Peyer's patch (tissue), 4 donors: Measurements from ENCODE around the gene TMEM259.

ENCODE experiments used
- POLR2A ChIP-seq, 2 donors: fragments of 450-650 bp; IDR thresholded peaks; one replicate each; pipeline ENCODE4 v1.5.1; 2017; ENCODE audit warnings: antibody characterized with exemption in 2 of 2, mild to moderate bottlenecking in 2 of 2, moderate library complexity in 2 of 2
- TF ChIP-seq, protein P1 (sequence below), 6 experiments: fragments of 450-650 bp in 4 of 6; fragments of 200-600 bp in 2 of 6; sonication (generic) in 1 of 6; IDR thresholded peaks; one replicate each; pipeline ENCODE4 v1.5.1; 2017 to 2019; ENCODE audit warnings: antibody characterized with exemption in 6 of 6, mild to moderate bottlenecking in 3 of 6, moderate library complexity in 1 of 6

DNA sequence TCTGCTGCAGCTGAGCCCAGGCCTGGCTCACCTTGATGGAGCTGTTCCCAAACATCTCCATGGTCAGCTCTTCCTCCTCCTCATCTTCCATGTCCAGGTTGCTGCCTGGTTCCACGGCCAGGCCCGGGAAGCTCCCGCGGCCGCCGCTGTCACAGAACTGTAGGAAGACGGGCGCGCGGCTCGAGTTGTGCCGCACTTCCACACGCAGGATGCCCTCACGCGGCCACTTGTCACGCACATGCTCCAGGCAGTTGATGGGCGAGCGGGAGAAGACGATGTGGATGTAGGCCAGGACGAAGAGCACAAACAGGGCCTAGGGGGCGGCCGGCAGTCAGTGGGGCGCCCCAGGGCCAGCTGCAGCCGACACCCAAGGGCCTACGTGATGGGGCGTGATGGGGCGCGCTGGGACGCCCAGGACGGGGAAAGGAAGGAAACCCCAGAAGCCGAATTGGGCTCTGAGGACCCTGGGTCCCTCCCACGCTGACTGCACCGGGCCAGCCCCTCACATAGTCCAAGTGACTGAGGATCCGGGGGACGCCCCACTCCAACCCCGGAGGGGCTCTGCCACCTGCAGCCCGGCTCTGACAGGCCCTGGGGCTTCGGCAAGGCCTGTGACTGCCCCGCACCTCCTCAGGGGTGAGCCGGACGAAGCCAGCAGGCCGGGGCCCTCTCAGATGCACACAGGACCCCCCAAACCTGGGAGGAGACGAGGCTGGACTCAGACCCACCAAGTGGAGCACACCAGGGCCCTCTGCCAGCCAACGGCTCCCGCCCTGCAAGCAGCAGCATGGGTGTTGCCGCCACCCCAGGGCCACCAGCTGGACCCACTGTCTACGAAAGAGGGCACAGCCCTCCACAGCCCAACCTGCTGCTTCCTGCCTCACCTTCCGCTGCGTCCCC lies 6.5 kb downstream of the TMEM259 start:
- TF ChIP-seq, protein P1, sequence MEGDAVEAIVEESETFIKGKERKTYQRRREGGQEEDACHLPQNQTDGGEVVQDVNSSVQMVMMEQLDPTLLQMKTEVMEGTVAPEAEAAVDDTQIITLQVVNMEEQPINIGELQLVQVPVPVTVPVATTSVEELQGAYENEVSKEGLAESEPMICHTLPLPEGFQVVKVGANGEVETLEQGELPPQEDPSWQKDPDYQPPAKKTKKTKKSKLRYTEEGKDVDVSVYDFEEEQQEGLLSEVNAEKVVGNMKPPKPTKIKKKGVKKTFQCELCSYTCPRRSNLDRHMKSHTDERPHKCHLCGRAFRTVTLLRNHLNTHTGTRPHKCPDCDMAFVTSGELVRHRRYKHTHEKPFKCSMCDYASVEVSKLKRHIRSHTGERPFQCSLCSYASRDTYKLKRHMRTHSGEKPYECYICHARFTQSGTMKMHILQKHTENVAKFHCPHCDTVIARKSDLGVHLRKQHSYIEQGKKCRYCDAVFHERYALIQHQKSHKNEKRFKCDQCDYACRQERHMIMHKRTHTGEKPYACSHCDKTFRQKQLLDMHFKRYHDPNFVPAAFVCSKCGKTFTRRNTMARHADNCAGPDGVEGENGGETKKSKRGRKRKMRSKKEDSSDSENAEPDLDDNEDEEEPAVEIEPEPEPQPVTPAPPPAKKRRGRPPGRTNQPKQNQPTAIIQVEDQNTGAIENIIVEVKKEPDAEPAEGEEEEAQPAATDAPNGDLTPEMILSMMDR (IDR thresholded peaks at IDR 0.05) = no peak
- TF ChIP-seq POLR2A (IDR thresholded peaks at IDR 0.05) = no peak
